RPMI7951 (cell line): ENCODE measurements around the gene EMX1. TPM values are rescaled to one million over a fixed set of nuclear protein-coding genes. Genes with fewer than 3 reads are reported as not detected.

Experiments used
- DNase-seq: peaks from one replicate; pipeline ENCODE4 v3.0.0-alpha.2; 2012; ENCODE audit warnings: low read depth
- total RNA-seq: library from RNA; depleted of rRNA; stranded (reverse); fragments of >200 nt; shearing (Covaris generic); gene quantifications from 2 replicates; pipeline ENCODE4 v1.2.3, GENCODE V29; 2014

EMX1 gene
- total RNA-seq, 1 experiment from 2014 or later = not detected

GRCh38 chr2:72942881-72943418 is 25.6 kb downstream of the EMX1 start:
- DNase-seq = no peak

DNA sequence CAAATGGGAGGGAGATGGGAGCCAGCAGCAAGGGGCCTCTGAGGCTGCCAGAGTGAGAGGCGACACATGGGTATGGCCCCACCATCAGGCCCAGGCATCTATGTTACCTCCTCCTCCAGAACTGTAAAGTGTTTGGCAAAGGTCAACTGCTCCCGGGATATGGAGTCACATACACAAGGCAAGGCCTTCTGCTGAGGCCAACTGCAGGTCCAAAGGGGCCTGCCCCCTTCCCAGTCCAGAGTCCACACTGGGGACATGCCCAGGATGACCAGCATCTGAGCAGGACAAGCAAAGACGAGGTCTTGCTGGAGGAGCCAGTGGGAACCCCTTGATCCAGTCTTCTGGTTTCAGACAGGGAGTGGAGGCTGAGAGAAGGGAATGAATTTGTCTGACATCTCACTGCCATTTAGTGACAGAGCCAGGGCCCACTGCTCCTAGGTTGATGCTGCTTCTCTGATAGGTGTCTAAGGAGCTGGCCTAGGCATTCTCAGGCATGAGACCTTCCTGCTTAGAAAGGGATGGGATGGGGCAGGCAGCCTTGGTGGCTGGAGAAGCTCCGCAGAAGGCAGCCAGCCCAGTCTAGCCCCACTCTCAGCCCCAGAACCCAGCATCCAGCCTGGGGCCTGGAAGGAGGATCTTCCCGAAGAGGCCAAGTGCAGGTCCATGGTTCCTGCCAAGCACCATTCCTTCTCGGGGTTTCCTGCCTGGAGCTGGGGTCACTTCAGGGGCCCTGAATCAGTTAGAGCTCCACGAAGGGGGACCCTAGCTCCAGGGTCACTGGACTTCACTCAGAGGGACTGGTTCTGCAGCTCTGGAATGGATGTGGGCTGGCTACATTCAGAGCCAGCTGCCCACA is 26.4 kb downstream of the EMX1 start:
- no peak for DNase-seq

GRCh38 chr2:72944804-72945449 is 27.6 kb downstream of the EMX1 start:
- DNase-seq = no peak

- DNase-seq = no peak
Observed at GRCh38 chr2:72945450-72946019, 28.2 kb downstream of the EMX1 start.

DNA sequence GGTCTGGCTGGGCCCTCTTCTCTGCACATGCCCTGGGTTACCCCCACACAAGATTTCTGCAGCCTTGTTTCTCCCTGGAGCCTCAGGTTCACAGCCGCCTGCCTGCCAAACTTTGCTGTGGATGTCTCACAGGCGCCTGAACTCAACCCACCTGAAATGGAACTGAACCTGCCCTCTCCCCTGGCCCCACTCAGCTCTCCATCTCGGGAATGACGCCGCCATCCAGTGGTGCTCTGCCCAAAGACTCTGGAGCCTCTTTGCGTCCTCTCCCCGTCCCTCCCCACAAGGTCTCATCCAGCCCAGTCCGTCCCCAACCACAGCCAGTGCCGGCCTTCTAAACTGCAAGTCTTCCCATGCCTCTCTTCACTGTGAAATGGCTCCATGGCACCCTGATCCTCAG is 29.1 kb downstream of the EMX1 start:
- no peak for DNase-seq

DNA sequence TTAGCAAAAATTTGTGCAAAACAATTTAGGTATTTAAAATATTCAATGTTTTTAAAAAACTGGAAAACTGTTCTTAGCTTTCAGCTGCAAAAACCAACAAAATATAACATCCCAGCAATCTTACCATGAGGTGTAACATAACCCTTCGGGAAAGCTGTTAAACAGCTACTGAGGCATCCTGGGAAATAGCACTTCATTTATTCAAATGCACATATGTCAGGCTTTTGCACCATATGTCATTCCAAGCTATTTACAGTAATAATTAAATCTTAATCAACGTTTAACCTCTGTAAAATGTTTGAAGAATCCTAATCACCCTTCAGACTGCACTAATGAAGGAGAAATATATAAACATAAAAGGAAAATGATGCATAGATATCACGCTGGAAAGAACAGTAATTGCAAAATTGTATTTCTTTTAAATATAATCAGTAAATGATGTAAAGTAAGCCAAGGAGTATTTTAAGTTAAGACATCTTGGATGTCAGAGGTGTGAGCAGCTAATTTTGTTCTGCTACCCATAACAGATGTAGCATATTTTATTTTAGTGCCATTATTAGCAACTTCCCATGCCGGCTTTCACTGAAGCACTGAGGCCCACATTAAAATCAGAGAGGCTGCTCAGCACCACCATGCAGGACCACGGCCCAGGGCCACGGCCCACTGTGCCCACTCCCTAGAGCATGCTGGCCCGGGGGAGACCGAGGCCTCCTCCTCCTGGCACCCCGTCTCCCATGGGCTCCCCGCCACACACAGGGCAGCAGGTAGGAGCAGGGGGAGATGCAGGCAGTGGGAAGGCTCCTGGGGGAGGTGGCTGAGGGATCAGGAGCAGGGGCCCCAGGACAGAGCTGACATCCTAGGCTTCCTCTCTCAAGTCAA is 30.9 kb downstream of the EMX1 start:
- DNase-seq = no peak

GRCh38 chr2:72949045-72949444 is 31.7 kb downstream of the EMX1 start:
- DNase-seq = no peak

- DNase-seq = no peak
Observed at GRCh38 chr2:72949642-72950041, 32.3 kb downstream of the EMX1 start.

DNA sequence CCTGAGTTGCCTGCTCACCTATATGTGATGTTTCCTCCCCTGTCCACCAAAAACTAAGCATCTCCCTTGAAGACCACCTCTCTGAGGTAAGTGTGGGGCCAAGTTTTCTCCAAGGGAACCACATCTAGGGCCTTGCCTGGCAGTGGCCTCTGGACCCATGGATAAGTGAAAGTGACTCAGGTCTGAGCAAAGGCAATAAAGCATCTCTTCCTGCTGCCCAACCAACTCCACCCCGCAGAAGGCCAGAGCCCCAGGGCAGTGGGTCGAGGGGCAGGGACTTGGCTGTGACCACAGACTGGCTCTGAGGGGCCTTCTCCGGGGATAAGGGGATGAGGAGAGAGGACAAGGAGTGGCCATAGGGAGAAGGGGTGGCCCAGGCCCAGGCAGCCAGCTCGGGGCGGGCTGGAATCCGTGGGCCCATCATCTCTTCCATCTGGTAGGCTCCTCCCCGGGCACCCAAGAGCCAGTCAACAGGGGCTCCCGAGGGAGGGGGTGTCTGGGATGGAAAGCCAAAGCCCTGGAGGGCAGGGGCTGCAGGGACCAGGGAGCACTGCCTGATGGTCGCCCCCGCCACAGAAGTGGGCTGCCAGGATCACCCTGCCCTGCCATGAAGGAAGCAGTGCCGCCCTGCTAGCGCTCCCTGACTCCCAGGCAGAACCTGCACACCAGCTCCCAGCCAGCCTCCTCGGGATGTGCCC is 33.4 kb downstream of the EMX1 start:
- no peak for DNase-seq

- DNase-seq = no peak
Observed at GRCh38 chr2:72951303-72952095, 34.2 kb downstream of the EMX1 start.

DNA sequence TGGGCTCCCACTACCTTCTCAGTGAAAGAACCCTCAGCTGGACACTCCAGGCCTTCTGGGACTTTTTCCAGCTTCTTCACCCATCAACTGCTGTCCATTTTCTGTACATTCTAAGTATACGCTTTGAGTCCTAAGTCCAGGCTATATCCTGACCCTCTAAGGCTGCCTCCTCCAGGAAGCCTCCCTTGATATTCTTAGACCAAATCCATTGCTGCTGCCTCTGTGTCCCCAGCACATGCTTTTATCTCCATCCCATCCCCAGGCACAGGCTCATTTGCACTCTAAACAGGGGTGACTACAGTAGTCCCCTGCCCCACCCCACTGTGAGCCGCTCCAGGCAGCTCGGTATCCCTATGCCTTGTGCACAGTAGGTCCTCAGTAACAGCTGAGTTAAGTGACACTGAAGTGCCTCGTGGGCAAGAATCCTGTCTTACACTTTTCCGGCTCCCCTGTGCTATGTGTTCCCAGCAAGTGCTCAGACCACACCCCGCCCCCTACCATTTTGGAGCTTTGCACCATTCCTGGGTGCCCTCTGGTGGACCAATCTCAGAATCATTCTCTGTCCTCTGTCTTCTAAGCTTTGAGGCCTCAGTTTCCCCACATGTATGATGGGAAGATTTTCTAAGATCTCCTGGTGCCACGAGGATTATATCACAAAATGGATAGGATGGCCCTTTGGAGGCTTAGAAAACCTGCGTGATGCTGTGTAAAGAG is 34.9 kb downstream of the EMX1 start:
- DNase-seq = no peak

DNA sequence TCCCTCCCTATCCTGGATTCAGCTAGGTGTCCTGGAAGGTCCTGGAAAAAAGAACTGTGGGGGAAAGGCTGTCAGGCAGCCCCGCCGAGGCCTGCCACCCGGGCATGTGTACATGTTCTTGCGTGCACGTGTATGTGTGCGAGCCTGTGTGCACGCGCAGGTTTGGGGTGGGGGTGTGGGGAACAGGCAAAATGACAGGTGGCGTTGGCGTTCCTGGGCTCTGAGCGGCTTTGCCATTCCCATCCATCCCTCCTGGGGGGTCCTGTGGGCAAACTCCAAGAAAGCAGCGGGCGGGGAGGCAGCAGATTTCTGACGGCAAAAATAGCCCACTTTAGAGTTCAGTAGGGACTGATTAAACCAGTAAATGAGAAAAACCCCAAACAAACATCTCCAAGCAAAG is 35.6 kb downstream of the EMX1 start:
- DNase-seq = no peak

GRCh38 chr2:72953528-72953927 is 36.2 kb downstream of the EMX1 start:
- no peak for DNase-seq

DNA sequence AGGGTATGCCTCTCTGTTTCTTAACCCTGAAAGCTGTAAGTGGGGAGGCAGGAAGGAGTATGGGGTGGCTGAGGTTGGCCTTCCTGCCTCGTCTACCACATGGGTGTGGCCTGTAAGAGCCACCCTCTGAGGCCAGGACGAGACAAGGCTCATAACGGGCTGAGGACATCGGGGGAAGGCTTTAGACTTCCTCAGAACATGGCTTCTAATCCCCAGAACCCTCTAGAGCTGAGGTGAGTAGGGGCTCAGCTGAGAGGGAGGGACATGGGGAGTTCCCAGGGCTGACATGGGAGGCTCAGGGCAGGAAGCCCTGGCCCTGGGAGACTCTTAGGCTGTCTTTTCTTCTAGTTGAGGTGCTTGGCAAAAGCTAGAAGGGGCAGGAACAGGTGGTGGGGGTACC is 36.7 kb downstream of the EMX1 start:
- DNase-seq = no peak

DNA sequence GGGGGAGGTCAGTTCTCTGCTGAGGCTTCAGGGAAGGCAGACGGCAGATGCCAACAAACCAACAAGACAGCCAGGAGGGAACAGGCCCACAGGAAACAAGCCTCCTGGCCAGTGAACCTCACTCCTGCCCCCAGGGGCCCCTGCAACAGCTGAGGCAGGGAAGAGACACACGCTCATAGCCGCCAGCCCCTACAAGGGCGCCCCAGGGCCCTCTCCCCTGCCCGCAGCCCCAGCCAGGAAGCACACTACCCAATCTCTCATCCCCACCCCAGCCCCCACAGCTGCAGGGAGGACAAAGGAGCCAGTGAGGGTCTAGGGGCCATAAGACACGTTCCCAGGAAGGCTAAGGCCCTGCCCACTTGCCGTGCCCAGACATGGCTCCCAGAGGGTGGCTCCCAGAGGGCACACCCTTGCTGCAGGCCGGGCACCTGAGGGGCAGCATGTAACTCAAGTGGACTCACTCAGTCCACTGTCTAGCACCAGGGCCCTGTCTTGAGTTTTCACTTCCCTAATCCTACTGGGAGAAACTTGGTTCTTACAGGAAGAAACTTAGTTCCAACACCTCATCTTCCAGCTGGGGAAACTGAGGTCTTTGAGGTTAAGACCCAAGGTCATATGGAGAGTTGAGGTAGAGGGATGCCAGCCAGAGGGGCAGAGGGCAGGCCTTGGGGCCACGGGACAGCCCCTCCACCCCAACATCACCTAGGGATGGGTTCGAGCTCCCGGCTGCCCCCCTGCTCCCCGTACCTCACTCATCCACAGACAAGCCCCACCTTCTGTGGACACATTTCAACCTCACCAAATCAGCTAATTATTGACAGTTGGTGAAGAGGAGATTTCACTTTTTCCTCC is 37.3 kb downstream of the EMX1 start:
- no peak for DNase-seq

DNA sequence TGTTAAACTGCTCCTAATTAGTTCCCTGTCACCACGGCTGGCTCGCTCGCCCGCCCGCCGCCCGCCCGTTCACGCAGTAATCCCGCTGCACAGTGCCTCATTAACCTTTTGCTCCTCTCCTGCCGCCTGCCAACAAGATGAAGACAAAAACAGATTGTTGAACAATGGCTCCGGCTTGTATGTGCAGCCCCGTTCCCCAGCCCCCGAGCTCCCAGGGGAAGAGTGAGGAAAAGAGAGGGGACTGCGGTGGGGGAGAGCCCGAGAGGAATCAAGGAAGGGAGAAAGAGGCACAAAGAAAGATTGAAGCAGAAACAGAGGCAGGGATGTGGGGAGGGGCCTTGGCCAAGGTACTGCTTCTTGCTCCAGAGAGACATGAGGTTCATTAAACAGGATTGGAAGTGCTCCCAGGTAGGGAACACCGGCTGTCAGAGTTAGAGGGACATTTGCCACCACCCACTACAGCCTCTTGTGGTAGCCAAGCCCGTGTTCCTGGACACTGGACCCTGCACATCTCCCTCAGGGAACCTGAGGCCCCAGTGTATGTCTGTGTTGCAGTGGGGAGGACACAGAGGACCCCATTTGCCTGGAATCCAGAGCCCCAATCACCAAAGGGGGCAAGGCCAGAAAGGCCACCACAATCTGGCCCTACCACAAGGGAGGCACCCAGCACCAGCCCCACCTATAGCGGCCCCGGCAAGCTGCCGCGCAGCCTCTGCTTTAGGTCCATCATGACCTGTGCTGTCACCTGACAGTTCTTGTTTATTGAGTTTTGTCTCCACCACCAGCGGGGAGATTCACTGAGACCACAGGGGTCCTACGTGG is 38.1 kb downstream of the EMX1 start:
- no peak for DNase-seq

- DNase-seq = no peak
Observed at GRCh38 chr2:72956050-72956395, 38.7 kb downstream of the EMX1 start.

- no peak for DNase-seq
Observed at GRCh38 chr2:72956936-72957335, 39.6 kb downstream of the EMX1 start.
